A673 (cell line): Measurements from ENCODE around the gene NAA38. TPM values are rescaled to one million over a fixed set of nuclear protein-coding genes. Genes with fewer than 3 reads are reported as not detected.

Experiments used
- BruUV-seq: library from RNA; stranded (reverse); fragments of 400-500 nt; replicated peaks from 2 replicates; lab custom pipeline; 2021; lab: Mats Ljungman, UMichigan
- CTCF ChIA-PET: fragments of 300-600 bp; sonication (Branson Sonifier 250); formaldehyde crosslinking; loops from one replicate; lab custom pipeline; 2022; ENCODE audit warnings: antibody characterized with exemption; lab: Charles Lee
- POLR2A ChIA-PET: fragments of 300-600 bp; sonication (Branson Sonifier 250); formaldehyde crosslinking; loops from one replicate; lab custom pipeline; 2022; ENCODE audit warnings: antibody characterized with exemption; ENCODE audit not compliant: low non-redundant PET; lab: Charles Lee
- DNase-seq: peaks from one replicate; pipeline ENCODE4 v3.0.0-alpha.2; 2015; ENCODE audit warnings: low spot score
- H3K27ac ChIP-seq: fragments of 200-600 bp; sonication (generic); 2 replicates; pipeline ENCODE4 v1.5.1; 2016; ENCODE audit warnings: mixed run types, low read depth, mild to moderate bottlenecking, mixed read lengths, antibody characterized with exemption, low read length; ENCODE audit not compliant: poor library complexity, severe bottlenecking
- H3K27me3 ChIP-seq: fragments of 200-600 bp; sonication (generic); replicated peaks from 2 replicates; pipeline ENCODE4 v1.6.1; 2017; ENCODE audit warnings: mixed run types, low read depth, mild to moderate bottlenecking, mixed read lengths, antibody characterized with exemption, low read length; ENCODE audit not compliant: insufficient read depth, poor library complexity
- H3K36me3 ChIP-seq: fragments of 200-600 bp; sonication (generic); 2 replicates; pipeline ENCODE4 v1.6.1; 2016; ENCODE audit warnings: mixed run types, mild to moderate bottlenecking, mixed read lengths, antibody characterized with exemption, low read length; ENCODE audit not compliant: insufficient read depth, poor library complexity, severe bottlenecking
- H3K4me1 ChIP-seq: fragments of 200-600 bp; sonication (generic); 2 replicates; pipeline ENCODE4 v1.6.1; 2017; ENCODE audit warnings: mixed run types, mild to moderate bottlenecking, mixed read lengths, antibody characterized with exemption, low read length; ENCODE audit not compliant: insufficient read depth, poor library complexity, severe bottlenecking
- H3K4me3 ChIP-seq: fragments of 200-600 bp; sonication (generic); 2 replicates; pipeline ENCODE4 v1.5.1; 2016; ENCODE audit warnings: low read depth, mixed run types, mild to moderate bottlenecking, mixed read lengths, low read length; ENCODE audit not compliant: poor library complexity, severe bottlenecking
- H3K9me3 ChIP-seq: fragments of 200-600 bp; sonication (generic); 2 replicates; pipeline ENCODE4 v1.6.1; 2016; ENCODE audit warnings: mixed run types, low read depth, mild to moderate bottlenecking, mixed read lengths, antibody characterized with exemption, low read length; ENCODE audit not compliant: poor library complexity, severe bottlenecking
- EZH2 ChIP-seq: fragments of 200-600 bp; sonication (generic); IDR thresholded peaks from 2 replicates; pipeline ENCODE4 v1.6.1; 2017; ENCODE audit warnings: borderline replicate concordance, low read depth, mild to moderate bottlenecking, mixed read lengths, antibody characterized with exemption, low read length; ENCODE audit not compliant: poor library complexity, severe bottlenecking
- intact Hi-C: fragments of 100-400 bp; cut with micrococcal nuclease; formaldehyde crosslinking; loops from one replicate; pipeline ENCODE4 v1.10.0; 2022; ENCODE audit not compliant: unreplicated experiment
- total RNA-seq: library from RNA; stranded (reverse); gene quantifications from 2 replicates; pipeline ENCODE4 v1.2.3, GENCODE V29; 2021
- TF ChIP-seq, protein P1 (sequence below): fragments of 300-800, 200-600 bp; sonication (generic); conservative IDR thresholded peaks from 2 replicates; pipeline ENCODE4 v1.5.1; 2017; ENCODE audit warnings: low read depth, mild to moderate bottlenecking, antibody characterized with exemption, low read length, moderate library complexity, mixed read lengths

The NAA38 gene
- total RNA-seq, 1 experiment from 2014 or later, result 64.3 TPM

DNA sequence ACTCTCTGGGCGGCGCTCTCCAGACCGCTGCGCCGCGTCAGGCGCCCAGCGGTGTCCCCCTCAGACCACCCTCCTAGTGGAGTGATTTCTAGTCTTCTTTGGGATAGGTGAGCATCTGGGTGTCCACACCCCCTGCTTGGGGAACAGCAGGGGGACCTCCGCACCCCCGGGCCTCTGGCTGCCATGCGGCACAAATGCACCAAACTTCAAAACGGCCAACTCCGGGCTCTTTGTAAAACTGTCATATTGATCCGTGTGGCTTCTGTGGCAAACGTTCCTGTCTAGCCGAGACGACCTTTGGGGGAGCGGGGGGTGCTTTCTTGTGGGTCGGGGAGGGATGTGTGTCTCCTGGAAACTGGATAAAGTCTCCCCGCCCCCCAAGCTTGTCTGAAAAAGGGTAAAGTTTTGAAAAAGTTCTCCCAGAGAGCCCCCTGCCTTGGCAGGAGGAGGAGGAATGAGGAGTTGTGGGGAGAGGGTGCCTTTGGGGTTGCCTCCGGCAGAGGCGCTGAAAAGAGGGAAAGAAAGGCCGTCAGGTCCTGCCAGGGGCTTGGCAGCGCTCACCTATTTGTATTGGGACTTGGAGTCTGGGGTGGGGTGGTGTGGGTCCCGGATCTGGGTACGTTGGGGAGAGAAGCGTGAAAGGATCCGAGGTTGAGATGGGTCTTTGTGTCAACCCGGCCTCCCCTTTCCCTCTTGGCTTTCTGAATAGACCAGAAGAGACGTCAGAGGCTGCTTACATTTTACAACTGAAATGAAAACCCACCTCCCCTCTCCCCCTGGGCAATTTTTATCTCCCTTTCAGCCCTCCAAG is 29.1 kb upstream of the NAA38 start:
- H3K27me3 ChIP-seq, result no peaks in the 10 kb centered on the region
- BruUV-seq, result no TSS peak
- DNase-seq, result peak; percentile 67
- ChIA-PET POLR2A (no interaction called here), CTCF (no interaction called here)
- H3K27ac ChIP-seq, result peak overlapping the region; percentile 96
- intact Hi-C loops, result loop anchor here (5.0 kb wide), 3 partner anchors 46 to 336 kb away; partner anchors contain the start of genes CNTROB, MPDU1 and TRAPPC1
- H3K36me3 ChIP-seq, result peaks cover 20% of the 10 kb centered on the region
- TF ChIP-seq EZH2, result no peak
- TF ChIP-seq, protein P1, sequence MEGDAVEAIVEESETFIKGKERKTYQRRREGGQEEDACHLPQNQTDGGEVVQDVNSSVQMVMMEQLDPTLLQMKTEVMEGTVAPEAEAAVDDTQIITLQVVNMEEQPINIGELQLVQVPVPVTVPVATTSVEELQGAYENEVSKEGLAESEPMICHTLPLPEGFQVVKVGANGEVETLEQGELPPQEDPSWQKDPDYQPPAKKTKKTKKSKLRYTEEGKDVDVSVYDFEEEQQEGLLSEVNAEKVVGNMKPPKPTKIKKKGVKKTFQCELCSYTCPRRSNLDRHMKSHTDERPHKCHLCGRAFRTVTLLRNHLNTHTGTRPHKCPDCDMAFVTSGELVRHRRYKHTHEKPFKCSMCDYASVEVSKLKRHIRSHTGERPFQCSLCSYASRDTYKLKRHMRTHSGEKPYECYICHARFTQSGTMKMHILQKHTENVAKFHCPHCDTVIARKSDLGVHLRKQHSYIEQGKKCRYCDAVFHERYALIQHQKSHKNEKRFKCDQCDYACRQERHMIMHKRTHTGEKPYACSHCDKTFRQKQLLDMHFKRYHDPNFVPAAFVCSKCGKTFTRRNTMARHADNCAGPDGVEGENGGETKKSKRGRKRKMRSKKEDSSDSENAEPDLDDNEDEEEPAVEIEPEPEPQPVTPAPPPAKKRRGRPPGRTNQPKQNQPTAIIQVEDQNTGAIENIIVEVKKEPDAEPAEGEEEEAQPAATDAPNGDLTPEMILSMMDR, result no peak
- peaks cover 47% of the 10 kb centered on the region for H3K4me1 ChIP-seq
- H3K9me3 ChIP-seq, result no peaks in the 10 kb centered on the region
- H3K4me3 ChIP-seq, result peak overlapping the region; percentile 87

DNA sequence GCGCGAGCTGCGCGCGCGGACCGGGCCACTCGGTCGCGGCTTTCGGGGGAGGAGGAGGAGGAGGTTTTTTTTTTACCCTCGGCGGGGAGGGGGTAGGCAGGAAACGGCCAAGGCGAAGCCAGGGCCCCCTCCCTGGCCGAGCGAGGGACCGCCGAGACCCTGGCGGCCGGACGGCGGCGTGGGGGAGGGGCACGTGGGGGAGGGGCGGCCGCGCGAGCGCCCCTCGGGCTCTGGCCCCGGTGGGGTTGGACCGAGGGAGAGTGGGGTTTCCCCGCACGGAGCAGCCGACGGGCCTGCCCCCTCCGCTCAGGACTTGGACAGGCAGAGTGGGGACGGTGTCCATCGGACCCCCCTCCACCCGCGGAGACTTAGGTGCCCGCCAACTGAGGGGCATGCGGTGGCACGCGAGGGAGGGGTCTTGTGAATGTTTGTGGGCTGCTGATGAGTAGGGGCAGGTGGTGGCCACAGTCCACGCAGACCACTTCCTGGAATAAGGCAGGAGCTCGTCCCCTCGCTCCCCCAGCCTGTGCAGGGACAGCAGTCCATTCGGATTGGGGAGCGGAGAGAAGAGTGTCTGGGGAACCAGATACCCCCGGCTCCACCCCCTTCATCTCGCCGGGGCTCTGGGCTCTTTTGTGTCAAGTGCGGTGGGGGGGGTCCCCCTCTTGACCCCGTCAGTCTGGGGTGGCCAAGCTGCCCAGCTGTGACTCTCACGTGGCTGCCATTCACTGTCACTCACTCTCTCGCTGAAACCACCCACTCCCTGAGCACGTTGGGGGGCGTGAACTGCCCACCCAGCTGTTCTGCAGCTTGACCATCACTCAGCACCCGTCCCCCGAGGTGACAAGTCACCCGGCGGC is 28.2 kb upstream of the NAA38 start:
- peaks cover 47% of the 10 kb centered on the region for H3K4me1 ChIP-seq
- ChIA-PET POLR2A (no interaction called here), CTCF (interaction anchor here (0.6 to 0.7 kb wide), 2 partner anchors 102 to 525 kb away, joined by 3 read pairs; no protein-coding TSS in a partner anchor)
- intact Hi-C loops, result loop anchor here (5.0 kb wide), 3 partner anchors 47 to 337 kb away; partner anchors contain the start of genes CNTROB, MPDU1 and TRAPPC1
- no peaks in the 10 kb centered on the region for H3K9me3 ChIP-seq
- peaks cover 14% of the 10 kb centered on the region for H3K36me3 ChIP-seq
- peak overlapping the region; percentile 87 for H3K4me3 ChIP-seq
- no TSS peak for BruUV-seq
- no peak for TF ChIP-seq EZH2
- TF ChIP-seq, protein P1, result no peak
- peak; percentile 51 for DNase-seq
- peak overlapping the region; percentile 96 for H3K27ac ChIP-seq
- H3K27me3 ChIP-seq, result no peaks in the 10 kb centered on the region

DNA sequence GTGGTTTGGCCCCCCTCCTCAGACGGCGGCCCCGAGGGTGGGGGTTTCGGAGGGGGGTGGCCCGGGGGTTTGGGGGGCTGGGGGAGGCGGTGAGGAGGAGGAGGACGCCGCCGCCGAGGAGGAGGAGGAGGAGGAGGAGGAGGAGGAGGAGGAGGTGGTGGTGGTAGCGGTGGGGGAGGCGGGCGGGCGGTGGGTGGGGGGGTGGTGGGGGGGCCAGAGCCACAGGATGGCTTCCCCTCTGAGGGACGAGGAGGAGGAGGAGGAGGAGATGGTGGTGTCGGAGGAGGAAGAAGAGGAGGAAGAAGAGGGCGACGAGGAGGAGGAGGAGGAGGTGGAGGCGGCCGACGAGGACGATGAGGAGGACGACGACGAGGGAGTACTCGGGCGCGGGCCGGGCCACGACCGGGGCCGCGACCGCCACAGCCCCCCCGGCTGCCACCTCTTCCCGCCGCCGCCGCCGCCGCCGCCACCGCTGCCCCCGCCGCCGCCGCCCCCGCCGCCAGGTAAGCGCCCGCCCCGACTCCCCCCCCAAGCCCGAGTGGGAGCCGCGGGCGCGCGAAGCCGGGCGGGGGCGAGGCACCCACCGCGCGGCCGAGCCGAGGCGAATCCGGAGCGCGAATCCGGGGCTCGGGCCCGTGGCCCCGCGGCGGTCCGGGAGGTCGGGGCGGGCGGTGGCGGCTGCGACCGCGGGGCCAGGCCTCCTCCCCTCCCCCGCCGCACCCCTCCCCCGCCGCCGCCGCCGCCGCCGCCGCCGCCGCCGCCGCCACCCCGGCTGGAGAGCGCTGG is 27.4 kb upstream of the NAA38 start:
- Histone ChIP-seq H3K27me3 (no peaks in the 10 kb centered on the region), H3K36me3 (peaks cover 9% of the 10 kb centered on the region), H3K9me3 (no peaks in the 10 kb centered on the region), H3K27ac (peak overlapping the region; percentile 96), H3K4me3 (peak overlapping the region; percentile 87), H3K4me1 (peaks cover 46% of the 10 kb centered on the region)
- peak; percentile 15 for DNase-seq
- intact Hi-C loops, result loop anchor here (5.0 kb wide), 3 partner anchors 48 to 338 kb away; partner anchors contain the start of genes CNTROB, MPDU1 and TRAPPC1
- ChIA-PET CTCF (interaction anchor here (0.6 to 0.7 kb wide), 2 partner anchors 102 to 525 kb away, joined by 3 read pairs; no protein-coding TSS in a partner anchor), POLR2A (no interaction called here)
- no peak for TF ChIP-seq EZH2
- TF ChIP-seq, protein P1, result no peak
- BruUV-seq, result no TSS peak
